MG63 (cell line): ENCODE data around the gene TAF4. TPM values are rescaled to one million over a fixed set of nuclear protein-coding genes. Genes with fewer than 3 reads are reported as not detected.

ENCODE experiments used
- DNase-seq: peaks from one replicate; pipeline ENCODE4 v3.0.0-alpha.2; 2020
- H3K27me3 ChIP-seq: fragments of 250-450 bp; sonication (Bioruptor Pico); 2 replicates; pipeline ENCODE4 v1.5.1; 2020; ENCODE audit warnings: mild to moderate bottlenecking, moderate library complexity
- H3K36me3 ChIP-seq: fragments of 250-450 bp; sonication (Bioruptor Pico); 2 replicates; pipeline ENCODE4 v1.5.1; 2020; ENCODE audit warnings: mild to moderate bottlenecking, moderate library complexity
- H3K4me3 ChIP-seq: fragments of 250-450 bp; sonication (Bioruptor Pico); 2 replicates; pipeline ENCODE4 v1.5.1; 2020; ENCODE audit warnings: mild to moderate bottlenecking, moderate library complexity
- H3K9me3 ChIP-seq: fragments of 250-450 bp; sonication (Bioruptor Pico); 2 replicates; pipeline ENCODE4 v1.5.1; 2020; ENCODE audit warnings: mild to moderate bottlenecking, moderate library complexity
- total RNA-seq: library from RNA; depleted of rRNA; stranded (reverse); fragments of >200 nt; shearing (Covaris generic); gene quantifications from 2 replicates; pipeline ENCODE4 v1.2.3, GENCODE V29; 2014; ENCODE audit warnings: low replicate concordance

Gene TAF4
- total RNA-seq, 1 experiment from 2014 or later = 3.6 TPM

- Histone ChIP-seq H3K27me3 (no peaks in the 10 kb centered on the region), H3K9me3 (no peaks in the 10 kb centered on the region), H3K4me3 (no peak overlapping the region), H3K36me3 (no peaks in the 10 kb centered on the region)
- no peak for DNase-seq
Measured at GRCh38 chr20:61933951-61934715, 131.5 kb downstream of the TAF4 start.

GRCh38 chr20:61933481-61933950 is 132.2 kb downstream of the TAF4 start:
- H3K36me3 ChIP-seq = no peaks in the 10 kb centered on the region
- no peak for DNase-seq
- no peaks in the 10 kb centered on the region for H3K9me3 ChIP-seq
- H3K27me3 ChIP-seq = no peaks in the 10 kb centered on the region
- no peak overlapping the region for H3K4me3 ChIP-seq

DNA sequence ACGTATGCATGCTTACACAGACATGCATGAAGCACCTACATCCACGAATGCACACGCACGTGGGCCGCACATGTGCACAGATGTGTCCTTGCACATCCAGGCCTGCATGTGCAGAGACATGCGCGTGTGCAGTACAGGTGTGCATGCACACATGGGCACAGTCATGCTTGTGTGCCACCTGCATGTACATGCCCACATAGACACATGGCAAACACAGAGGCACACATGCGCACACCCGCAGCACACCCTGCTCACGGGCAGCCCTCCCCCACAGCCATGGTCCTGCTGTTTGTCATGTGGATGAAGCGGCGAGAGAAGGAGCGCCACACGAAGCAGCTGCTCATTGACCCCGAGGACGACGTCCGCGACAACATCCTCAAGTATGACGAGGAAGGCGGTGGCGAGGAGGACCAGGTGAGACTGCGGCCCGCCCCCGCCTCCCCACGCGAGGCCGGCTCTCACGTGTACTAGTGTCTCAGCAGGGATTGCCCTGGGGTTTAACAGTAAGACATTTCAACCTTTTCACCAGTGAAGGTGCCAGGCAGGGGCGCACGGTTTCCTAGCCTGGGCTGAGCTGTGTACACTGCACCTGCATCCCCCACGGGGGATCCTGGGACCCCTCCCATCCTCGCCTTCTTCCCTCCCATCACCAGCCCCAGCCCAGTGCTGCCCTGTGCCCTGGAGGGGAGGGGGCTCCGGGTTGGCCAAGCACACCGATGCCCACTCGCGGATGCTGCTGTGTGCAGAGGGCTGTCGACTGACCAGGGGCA is 132.8 kb downstream of the TAF4 start:
- DNase-seq = no peak
- Histone ChIP-seq H3K36me3 (no peaks in the 10 kb centered on the region), H3K4me3 (no peak overlapping the region), H3K27me3 (no peaks in the 10 kb centered on the region), H3K9me3 (no peaks in the 10 kb centered on the region)

DNA sequence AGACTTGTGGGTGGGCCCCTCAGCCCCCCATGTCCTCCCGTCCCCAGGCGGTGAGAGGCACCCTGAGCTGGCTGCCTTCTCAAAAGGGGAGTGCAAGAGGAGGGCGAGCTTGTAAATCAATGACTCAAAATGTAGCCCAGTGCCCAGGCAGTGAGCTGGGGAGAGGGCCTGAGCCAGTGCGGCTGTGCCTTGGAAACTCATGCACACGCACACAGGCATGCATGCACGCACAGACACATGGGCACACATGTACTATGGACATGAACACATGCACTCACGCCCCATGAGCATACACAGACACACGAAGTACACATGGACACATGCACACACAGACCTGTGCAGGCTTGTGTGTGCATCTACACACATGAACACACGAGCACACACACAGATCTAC is 133.5 kb downstream of the TAF4 start:
- no peak for DNase-seq
- no peaks in the 10 kb centered on the region for H3K36me3 ChIP-seq
- no peak overlapping the region for H3K4me3 ChIP-seq

DNA sequence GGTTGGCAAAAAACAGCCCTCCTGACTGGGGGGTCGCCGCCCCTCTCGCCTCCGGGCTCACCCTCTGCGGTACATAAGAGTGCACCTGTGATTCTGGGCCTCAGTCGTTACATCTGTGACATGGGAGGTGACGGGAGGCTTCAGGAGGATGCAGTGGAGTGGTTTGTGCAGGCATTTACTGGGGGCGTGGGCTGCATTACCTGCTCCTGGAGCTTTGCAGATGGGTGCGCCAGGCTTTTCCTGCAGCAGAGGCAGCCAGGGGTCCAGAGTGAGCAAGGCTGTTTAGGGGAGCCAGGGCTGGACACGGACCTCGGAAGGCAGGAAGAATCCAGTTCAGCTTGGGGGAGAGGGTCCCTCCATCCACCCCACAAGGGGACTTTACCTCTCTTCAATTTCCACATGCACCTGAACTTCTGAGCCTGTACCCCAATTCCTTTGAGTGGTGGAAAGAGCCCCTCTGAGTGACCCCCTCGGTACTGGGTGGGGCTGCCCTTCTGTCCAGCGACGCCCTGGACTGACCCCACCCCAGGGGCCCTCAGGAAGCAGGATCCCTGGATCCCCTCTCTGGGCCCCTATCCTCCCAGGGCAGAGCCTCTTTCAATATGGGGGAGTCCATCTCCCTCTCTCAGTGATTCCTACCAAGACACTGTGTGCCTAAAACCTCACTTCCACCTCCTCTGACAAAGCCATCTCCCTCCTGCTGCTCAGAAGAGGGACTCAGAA is 134.0 kb downstream of the TAF4 start:
- no peak for DNase-seq
- no peaks in the 10 kb centered on the region for H3K9me3 ChIP-seq

More for the DNA sequence above, 133.5 kb downstream of the TAF4 start:
- no peaks in the 10 kb centered on the region for H3K9me3 ChIP-seq
- no peaks in the 10 kb centered on the region for H3K27me3 ChIP-seq

GRCh38 chr20:61930776-61931475 is 134.8 kb downstream of the TAF4 start:
- DNase-seq = no peak
- H3K4me3 ChIP-seq = no peak overlapping the region
- no peaks in the 10 kb centered on the region for H3K36me3 ChIP-seq
- no peaks in the 10 kb centered on the region for H3K9me3 ChIP-seq
- no peaks in the 10 kb centered on the region for H3K27me3 ChIP-seq

More for the DNA sequence above, 134.0 kb downstream of the TAF4 start:
- Histone ChIP-seq H3K4me3 (no peak overlapping the region), H3K27me3 (no peaks in the 10 kb centered on the region), H3K36me3 (no peaks in the 10 kb centered on the region)

GRCh38 chr20:61929971-61930666 is 135.6 kb downstream of the TAF4 start:
- H3K9me3 ChIP-seq = no peaks in the 10 kb centered on the region
- H3K27me3 ChIP-seq = no peaks in the 10 kb centered on the region
- no peak overlapping the region for H3K4me3 ChIP-seq
- no peak for DNase-seq
- no peaks in the 10 kb centered on the region for H3K36me3 ChIP-seq

GRCh38 chr20:61929561-61929960 is 136.1 kb downstream of the TAF4 start:
- no peaks in the 10 kb centered on the region for H3K27me3 ChIP-seq
- DNase-seq = no peak
- no peaks in the 10 kb centered on the region for H3K36me3 ChIP-seq
- H3K9me3 ChIP-seq = no peaks in the 10 kb centered on the region
- H3K4me3 ChIP-seq = no peak overlapping the region

- Histone ChIP-seq H3K9me3 (no peaks in the 10 kb centered on the region), H3K4me3 (no peak overlapping the region), H3K36me3 (no peaks in the 10 kb centered on the region), H3K27me3 (no peaks in the 10 kb centered on the region)
- no peak for DNase-seq
Measured at GRCh38 chr20:61927826-61928541, 137.7 kb downstream of the TAF4 start.

GRCh38 chr20:61927193-61927825 is 138.4 kb downstream of the TAF4 start:
- Histone ChIP-seq H3K36me3 (no peaks in the 10 kb centered on the region), H3K4me3 (no peak overlapping the region), H3K27me3 (no peaks in the 10 kb centered on the region), H3K9me3 (no peaks in the 10 kb centered on the region)
- no peak for DNase-seq

DNA sequence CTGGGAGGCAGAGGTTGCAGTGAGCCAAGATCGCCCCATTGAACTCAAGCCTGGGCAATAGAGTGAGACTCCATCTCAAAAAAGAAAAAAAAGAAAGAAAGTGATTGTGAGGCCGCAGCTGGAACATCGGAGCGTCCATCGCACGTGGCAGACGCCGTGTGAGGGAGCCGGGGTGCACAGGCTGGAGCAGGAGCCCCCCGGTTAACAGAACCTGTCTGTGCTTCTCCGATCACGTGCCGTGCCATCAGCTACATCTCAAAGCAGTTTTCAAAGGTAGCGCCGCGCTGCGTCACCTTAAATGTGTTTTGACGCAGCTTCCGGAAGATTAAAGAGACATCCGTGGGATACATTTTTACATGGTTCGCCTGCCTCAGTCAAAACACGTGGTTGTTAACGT is 138.9 kb downstream of the TAF4 start:
- no peak overlapping the region for H3K4me3 ChIP-seq
- H3K36me3 ChIP-seq = no peaks in the 10 kb centered on the region
- H3K9me3 ChIP-seq = no peaks in the 10 kb centered on the region
- DNase-seq = no peak
- no peaks in the 10 kb centered on the region for H3K27me3 ChIP-seq

- Histone ChIP-seq H3K27me3 (no peaks in the 10 kb centered on the region), H3K36me3 (no peaks in the 10 kb centered on the region), H3K4me3 (no peak overlapping the region), H3K9me3 (no peaks in the 10 kb centered on the region)
- no peak for DNase-seq
Measured at GRCh38 chr20:61926253-61926613, 139.4 kb downstream of the TAF4 start.

GRCh38 chr20:61925555-61926252 is 140.0 kb downstream of the TAF4 start:
- DNase-seq = peak; percentile 75
- Histone ChIP-seq H3K9me3 (no peaks in the 10 kb centered on the region), H3K36me3 (no peaks in the 10 kb centered on the region), H3K4me3 (no peak overlapping the region), H3K27me3 (no peaks in the 10 kb centered on the region)

- Histone ChIP-seq H3K4me3 (no peak overlapping the region), H3K9me3 (no peaks in the 10 kb centered on the region), H3K36me3 (no peaks in the 10 kb centered on the region), H3K27me3 (no peaks in the 10 kb centered on the region)
- no peak for DNase-seq
Measured at GRCh38 chr20:61924858-61925554, 140.7 kb downstream of the TAF4 start.
